HG03064 (cell line): ENCODE results near the gene CUEDC1.
A peak's percentile ranks its signal among the peaks of the same experiment; 100 is the strongest.
"Not testable (repeated sequence)": the region's sequence is repeated elsewhere in the genome, so short reads cannot be mapped to it uniquely, and the experiment has no call there.

Experiments
- ATAC-seq: cut with Tn5 transposase; IDR thresholded peaks from one replicate; pipeline ENCODE4 v1.9.1; 2021; ENCODE audit warnings: low read depth; ENCODE audit not compliant: unreplicated experiment

The CUEDC1 gene

DNA sequence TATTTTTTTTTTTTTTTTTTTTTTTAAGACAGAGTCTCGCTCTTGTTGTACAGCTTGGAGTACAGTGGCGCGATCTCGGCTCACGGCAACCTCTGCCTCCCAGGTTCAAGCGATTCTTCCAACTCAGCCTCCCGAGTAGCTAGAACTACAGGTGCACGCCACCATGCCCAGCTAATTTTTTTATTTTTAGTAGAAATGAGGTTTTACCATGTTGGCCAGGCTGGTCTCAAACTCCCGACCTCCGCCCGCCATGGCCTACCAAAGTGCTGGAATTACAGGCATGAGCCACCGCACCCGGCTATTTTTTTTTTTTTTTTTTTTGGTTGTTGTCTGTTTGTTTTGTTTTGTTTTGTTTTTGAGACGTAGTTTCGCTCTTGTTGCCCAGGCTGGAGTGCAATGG, 3.2 kb upstream of the CUEDC1 start:
- not testable (repeated sequence) for ATAC-seq

DNA sequence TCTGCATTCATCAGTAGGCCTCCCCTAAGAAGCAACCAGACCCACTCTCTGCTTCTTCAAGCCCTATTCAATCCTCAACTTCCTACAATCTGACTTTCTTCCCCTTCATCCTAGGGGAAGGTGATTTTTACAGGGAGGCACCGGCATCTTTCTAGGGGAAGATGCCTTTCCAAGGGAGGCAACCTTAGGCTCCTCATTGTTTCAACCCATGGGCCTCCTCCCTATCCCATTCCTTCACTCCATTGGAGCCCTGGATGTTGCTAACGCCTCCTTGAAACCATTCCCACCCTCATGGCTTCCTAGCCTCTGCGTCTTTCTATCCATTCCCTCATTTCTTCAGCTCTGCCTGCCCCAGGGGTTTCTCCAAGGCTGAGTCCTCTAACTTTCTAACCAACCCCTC, 2.7 kb upstream of the CUEDC1 start:
- ATAC-seq, result no peak

DNA sequence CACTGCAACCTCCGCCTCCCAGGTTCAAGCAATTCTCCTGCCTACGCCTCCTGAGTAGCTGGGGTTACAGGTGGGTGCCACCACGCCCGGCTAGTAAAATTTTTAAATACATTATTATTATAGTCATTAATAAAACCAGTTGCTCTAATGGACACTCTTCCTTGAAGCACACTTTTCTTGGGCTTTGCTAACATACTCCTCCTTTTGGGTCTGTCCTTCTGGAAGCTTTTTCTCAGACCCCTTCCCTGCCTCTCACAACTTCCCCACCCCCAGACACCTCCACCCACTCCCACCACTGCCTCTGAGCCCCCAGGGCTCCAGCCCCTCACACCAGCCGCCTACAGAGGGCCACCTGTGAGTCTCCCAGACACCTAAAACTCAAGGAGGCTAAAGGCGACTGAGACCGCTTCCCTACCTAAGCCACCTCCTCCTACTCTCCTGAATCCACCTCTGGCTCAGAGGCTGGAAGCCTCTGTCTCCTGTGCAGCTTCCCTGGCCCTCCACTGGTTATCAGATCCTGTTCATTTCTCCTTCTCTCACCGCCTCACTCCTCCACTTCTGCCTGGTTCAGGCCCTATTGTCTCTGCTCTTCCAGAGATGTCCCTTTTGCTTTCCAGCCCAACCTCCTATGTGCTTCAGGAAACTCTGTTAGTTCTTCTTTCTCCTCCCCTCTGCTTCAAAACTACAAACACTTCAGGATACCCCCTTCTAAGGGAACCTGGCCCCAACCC, 2.1 kb upstream of the CUEDC1 start:
- ATAC-seq, result no peak

DNA sequence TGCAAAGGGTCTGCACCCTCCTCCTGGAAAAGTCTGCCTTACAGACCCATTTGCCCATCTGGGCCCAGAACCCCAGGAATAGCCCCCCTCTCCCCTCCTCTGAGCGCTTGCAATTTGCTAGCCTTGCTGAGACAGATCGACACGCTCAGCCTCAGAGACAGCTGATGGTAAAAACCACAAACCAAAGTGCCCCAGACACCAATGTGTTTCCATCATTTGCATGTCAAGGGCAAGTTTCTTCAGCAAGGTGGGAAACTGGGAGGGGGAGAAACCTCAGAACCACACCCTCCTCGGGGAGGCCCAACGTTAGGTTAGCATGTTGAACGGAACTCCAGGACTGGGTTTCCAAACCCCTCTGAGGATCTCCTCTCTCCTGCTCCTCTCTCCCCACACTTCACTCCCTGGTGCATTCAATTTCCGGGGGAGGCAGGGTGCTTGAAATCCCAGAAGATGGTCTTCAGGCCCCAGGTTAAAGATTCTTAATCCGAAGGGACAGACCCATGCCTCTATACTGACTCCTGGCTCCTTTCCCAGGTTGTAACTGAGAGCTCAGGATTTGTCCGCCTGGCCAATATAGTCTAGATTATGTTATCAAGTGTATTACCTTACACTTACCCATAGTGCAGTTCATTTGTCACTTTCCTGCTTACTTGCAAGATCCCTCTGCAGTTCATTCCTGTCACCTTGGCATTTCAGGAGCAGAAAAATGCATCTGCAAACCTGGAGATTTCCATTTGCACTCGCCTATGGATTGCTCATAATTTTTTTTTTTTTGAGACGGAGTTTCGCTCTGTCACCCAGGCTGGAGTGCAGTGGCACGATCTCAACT, 1.3 kb upstream of the CUEDC1 start:
- peak; percentile 55 for ATAC-seq

DNA sequence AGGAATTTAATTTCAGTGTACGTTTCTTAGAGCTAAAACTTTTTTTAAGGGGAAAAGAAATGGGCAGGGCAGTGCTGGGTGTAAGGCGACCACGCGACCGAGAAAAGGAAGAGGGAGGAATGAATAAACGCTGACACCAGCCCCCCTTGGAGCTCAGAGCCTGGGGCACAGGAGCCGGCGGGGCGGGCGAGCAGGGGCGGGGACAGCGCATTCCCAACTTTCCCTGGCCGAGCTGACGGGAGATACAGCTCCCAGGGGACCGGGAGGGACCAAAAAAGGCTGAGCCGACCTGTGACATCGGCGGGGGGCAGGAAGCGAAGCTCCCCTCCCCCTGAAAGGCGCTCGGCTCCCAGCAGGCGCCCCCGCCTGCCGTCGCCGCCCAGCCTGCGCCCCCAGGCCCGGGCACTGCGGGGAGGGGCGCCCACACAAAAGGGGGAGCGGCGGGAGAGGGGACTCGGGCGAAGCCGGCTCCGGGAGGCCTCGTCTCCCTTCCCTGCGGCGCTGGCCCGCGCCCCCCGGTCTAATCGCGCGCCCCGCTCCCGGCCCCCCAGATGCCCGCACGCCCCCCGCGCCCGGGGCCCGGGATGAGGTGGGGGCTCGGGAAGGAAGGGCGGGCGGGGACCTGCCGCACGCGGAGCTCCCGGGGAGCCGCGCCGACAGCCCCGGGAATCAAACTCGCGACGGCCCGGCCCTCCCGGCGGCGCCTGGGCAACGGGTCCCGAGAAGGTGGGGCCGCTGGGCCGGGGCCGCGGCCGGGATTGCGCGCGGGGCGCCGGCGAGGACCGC, 622 bp downstream of the CUEDC1 start:
- ATAC-seq, result no peak

DNA sequence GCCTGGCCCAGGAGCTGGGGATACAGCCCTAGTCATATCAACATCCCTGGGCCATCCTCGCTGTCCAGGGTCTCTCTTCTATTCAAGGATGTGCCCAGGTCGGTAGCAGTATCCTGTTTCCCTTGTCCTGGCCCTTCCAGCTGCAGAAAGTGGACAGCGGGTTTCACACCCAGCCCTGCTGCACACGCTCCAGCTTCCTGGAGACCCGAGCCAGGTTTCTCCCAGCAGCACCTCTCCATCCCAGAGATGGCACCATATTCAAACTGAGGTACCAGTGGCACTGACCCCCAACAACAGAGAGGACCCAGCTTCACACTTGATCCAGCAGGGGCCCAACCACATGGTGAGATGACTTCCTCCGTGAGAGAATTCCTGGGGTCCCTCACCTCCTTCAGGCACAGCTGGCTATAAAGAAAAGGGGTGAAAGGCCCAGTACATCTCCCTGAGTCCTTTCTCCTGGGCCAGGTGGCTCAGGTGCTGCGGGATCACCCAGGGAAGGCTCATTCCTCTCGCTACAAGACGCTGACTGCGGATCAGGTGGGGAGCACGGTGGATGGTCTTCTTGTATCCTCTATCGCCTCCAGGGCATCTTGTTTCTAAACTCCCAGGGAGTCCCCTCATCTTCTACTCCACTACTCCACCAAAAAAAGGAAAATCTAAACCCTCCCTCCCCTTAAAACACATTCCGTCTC, 1.4 kb downstream of the CUEDC1 start:
- ATAC-seq, result no peak

DNA sequence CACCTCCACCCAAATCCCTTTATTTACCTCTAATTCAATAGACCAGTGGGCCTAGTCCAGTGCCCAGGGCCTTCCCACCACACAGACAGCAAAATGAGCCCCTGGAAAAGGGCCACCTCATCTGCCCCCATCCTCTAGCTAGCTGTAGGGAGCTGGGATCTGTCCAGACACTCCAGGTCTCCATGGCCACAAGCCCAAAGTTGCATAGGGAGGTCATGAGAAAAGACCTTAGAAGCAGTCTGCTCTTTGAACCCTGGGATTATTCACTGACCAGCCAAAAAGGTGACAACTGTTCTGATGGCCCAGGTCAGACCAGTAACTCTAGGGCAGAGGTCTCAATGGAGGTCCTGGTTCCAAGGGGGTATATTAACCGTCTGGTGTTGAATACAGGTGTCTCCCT, 2.0 kb downstream of the CUEDC1 start:
- no peak for ATAC-seq

DNA sequence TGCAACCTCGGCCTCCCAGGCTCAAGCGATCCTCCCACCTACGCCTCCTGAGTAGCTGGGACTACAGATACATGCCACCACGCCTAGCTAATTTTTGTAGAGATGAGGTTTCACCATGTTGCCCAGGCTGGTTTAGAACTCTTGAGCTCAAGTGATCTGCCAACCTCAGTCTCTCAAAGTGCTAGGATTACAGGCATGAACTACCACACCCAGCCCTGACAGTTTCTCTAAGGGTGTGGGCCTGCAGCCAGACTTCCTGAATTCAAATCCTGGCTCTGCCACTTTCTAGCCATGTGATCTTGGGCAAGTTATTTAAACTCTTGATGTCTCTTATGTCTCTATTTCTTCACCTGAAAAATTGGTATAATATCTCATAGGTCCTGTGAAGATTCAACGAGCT, 5.6 kb downstream of the CUEDC1 start:
- no peak for ATAC-seq

DNA sequence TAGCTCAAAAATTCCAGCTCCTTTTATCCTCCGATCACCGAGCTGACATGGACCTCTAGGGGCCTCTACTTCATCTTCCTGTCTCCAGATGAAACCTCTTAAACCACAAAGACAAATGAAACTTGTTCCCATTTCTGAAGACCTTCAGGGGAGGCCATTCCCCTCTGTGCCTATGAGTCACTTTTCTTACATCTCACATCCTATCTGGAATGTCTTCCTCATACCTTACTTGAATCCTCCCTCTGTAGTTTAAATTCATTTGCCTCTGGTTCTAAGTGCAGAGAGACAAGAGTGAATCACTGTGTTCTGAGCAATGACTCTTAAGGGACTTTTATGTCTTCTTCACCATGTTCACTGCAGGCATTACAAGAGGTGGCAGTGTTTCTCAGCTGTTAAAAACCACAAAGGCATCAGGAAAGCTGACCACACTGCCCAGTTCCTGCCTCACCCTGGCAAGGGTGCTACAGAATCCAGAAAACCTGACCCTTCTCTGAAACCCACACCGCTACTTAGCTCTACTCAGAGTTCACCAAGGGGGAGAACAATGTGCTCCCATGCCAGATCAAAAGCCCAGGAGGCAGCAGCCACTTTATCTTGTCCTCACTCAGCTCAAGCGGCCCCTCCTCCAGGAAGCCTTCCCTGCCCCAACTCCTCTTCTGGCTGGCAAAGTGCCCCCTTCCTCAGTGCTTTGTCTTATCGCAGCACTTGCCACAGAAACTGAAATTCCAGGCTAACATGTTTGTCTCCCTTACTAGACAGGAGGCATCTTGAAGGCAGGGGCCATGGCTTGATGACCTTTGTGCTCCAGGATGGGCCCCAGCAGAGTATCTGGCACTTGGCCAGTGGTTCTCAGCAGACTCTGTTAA, 6.4 kb downstream of the CUEDC1 start:
- ATAC-seq, result no peak

DNA sequence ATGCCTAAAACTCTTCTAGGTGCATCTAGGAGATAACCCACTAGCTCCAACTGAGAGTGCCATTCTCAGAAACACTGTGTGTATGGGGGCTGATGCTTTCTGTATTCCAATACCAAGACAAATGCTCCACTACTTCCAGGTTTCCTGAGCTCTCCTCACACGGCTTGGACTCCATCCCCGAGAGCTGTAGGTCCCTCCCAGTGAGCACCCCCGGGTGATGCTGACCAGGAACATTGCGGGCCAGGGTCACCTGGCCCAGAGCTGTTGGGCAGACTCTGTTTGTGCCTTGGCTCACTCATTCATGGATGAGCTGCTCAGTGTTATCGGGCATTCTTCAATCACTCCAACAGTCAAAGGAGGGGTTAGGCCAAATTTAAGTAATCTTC, 7.0 kb downstream of the CUEDC1 start:
- ATAC-seq, result no peak

DNA sequence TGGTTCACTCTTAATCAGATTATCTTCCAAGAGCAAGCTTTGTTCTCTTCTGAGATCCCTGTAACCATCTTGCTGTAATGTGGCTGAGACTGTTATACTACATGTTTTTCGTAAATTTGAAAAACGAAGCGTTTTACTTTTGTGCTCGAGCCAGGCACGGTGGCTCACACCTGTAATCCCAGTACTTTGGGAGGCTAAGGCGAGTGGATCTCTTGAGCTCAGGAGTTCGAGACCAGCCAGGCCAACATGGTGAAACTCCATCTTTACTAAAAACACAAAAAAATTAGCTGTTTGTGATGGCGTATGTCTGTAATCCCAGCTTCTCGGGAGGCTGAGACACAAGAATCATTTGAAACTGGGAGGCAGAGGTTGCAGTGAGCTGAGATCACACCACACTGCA, 7.8 kb downstream of the CUEDC1 start:
- ATAC-seq, result no peak

DNA sequence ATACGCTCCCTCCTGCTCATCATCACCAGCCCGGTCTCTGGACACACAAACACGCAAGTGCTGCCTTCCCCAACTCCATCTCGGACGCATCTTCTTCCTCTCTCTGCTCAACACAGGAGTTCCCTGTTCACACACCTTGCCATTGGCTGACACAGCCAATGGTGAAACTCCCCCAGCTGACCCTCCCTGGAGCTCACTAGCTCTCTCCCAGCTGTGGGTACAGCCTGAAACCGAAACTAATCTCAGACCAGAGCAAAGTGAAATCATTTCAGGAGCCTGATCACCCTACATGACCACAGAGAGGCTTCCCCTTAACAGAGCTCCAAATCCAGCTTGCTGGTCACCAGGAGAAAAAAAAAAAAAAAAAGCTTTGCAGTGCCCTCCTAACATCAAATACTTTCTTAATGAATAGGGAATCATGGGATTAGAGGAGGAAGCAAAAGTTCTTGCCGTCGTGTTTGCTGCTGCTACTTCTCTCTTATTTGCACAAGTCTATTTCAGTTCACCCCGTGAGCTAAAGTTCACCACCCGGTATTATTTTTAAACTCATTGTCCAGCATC, 8.3 kb downstream of the CUEDC1 start:
- ATAC-seq, result peak; percentile 62

DNA sequence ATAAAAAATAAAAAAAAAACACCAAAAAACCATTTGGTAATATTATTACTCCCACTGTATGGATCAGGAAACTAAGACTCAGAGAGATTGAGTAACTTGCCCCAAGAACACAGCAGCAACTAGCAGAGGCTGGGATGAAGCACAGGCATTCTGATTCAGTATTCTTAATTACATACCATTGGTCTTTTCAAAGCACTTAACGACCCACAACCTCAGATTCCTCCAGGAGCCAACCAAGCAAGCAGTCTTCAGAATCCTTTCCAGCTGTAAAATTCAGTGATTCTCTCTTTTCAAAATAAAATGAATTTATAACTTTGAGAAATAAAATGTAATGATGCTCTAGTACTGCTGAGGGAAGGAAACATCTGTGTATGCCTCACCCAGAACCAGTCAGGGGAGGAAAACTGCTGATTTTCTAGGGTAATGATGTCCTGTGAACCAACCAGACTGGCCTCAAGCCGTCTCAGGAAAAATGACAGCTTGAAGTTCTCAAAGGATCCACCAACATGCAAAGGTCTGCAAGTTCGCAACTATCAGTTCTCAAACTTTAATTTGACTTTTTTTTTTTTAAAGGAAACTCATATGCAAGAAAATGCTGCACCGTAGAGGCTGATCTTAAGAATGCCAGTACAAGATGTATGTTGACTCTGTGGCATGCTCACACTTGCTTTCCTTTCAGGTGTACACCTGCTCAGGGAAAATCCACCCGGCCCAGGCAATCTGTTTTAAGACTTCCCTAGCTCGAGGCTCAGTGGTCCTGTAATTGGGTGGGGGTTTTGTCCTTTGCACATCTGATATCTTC, 9.0 kb downstream of the CUEDC1 start:
- ATAC-seq, result no peak

DNA sequence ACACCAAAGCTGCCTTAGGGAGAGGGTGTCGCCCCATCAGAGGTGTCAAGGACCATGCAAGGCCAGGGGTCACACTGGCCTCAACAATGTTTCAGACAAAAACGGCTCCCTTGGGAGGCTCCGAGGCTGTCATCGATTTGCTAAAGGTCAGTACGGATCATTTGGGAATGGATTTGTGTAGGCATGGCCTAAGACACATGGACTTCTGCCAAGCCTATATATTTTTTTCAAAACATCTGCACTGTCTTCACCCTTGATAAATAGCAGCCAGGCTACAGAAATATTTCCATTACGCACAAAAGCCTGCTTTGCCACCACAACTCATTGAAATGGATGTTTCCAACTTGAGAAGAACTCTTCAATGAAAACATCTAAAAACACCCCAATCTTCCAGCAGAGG, 10.3 kb downstream of the CUEDC1 start:
- ATAC-seq, result no peak

DNA sequence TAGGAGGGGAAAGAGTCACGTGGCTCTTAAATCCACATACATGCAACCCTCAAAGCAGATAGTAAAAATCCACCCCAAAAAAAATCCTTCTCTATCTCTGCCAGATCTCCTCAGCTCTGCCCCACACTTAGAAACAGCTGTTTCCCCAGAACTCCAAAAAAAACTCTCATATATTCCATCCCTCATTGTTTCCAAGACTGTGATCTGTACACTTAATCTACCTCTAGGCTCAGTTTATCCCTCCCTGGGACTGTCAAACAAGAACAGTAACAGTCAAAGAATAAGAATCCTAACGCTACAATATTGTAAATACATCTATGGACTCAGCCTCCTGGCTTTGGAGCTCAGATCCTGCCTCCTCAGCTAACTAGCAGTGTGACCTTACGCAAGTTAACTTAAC, 11.6 kb downstream of the CUEDC1 start:
- ATAC-seq, result no peak

DNA sequence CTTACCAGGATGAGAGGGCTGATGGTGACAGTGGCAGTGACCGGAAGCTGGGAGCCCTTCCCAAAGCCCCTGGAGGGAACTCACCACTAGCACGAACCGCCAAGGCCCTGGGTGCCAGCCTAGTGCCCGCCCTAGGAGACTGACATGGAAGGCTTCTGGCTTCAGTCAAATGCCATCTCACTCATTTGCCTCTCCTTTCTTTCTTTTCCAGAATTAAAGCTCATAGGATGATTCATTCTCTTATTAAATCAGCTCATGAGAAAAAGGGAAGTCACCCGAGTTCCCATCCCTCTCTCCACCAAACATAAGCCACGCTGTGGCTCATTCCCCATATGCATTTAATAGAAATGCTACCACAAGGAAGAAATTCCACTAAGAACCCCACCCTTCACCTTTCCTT, 12.1 kb downstream of the CUEDC1 start:
- no peak for ATAC-seq

DNA sequence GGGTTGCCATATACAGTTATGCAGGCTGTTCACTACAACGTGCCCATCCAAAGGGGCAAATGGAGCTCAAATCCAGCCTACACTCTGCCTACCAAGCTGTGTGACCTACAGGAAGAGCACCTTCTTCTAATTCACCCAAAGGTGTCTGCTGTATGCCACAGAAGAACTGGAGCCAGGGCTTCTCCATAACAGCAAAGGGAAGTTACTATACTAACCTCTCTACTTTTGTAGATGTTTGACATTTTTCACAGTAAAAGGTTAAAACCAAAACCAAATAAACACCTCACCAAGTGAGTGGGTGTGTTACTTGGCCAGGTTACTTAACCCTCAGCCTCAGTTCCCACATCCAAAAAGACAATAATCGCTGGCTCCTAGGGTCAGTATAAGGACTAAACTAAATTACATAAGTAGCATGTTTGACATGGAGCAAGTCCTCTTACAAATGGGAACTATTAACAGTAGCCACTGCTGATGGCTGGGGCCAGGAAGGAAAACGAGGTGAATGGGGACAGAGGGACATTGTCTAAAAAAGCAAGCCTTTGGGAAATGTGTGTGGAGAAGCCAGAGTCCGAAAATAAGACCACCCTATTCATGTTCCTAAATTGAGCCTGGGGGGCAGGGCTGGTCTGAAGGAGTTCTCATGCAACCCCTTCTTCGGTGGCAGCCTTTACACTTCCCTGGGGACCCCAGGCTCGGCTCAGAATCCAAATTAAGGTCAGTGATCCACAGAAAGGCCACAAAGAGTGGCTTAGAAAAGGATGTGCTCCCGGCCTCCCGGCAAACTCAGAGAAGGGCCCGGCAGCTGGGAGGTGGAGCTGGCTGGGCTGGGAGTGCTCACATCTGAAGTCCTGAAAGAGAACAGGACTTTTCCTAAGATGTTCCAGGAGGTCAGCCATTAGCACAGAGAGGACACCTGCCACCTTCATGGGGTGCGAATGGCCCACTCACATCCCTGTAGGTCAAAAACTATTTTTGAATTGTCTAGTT, 13.5 kb downstream of the CUEDC1 start:
- no peak for ATAC-seq
